ENCODE results near the gene TMCO4. TPM values are rescaled to one million over a fixed set of nuclear protein-coding genes. Genes with fewer than 3 reads are reported as not detected.

The TMCO4 gene
- total and polyA plus RNA-seq, 8 donors: 12.6 to 25.1 (median 17.3) TPM

- WGBS, 2 donors: 73 to 86% methylated on average over 1 of the region's 1 CpG
- Histone ChIP-seq H3K36me3 (peaks cover 6 to 31% (median 7%) of the 10 kb centered on the region in 3 donors), H3K27me3 (no peaks in the 10 kb centered on the region), H3K4me3 (no peak overlapping the region), H3K4me1 (no peaks in the 10 kb centered on the region), H3K9me3 (no peaks in the 10 kb centered on the region), H3K27ac (no peak overlapping the region)
- ATAC-seq (no peak), DNase-seq (no peak), FAIRE-seq (no peak)
- intact Hi-C loops (cut with DNase I): no loop called here
- TF ChIP-seq CTCF (IDR thresholded peaks at IDR 0.05): no peak
Measured at GRCh38 chr1:19747761-19748160, 52.0 kb downstream of the TMCO4 start.

- ATAC-seq (no peak), FAIRE-seq (no peak), DNase-seq (no peak)
- intact Hi-C loops (cut with DNase I): no loop called here
- Histone ChIP-seq H3K27ac (no peak overlapping the region), H3K4me1 (no peaks in the 10 kb centered on the region), H3K4me3 (no peak overlapping the region), H3K36me3 (peaks cover 6 to 19% (median 7%) of the 10 kb centered on the region in 3 donors), H3K9me3 (no peaks in the 10 kb centered on the region), H3K27me3 (no peaks in the 10 kb centered on the region)
- no peak for TF ChIP-seq CTCF (IDR thresholded peaks at IDR 0.05)
- 99 to 100% methylated on average over 1 of the region's 1 CpG for WGBS, 2 donors
Measured at GRCh38 chr1:19744886-19745285, 54.8 kb downstream of the TMCO4 start.

- TF ChIP-seq CTCF (IDR thresholded peaks at IDR 0.05): no peak
- 87 to 91% methylated on average over 4 of the region's 4 CpGs for WGBS, 2 donors
- Histone ChIP-seq H3K36me3 (peaks cover 6 to 19% (median 7%) of the 10 kb centered on the region in 3 donors), H3K27ac (no peak overlapping the region), H3K27me3 (no peaks in the 10 kb centered on the region), H3K9me3 (no peaks in the 10 kb centered on the region), H3K4me3 (no peak overlapping the region), H3K4me1 (no peaks in the 10 kb centered on the region)
- no peak for DNase-seq
- FAIRE-seq: no peak
- intact Hi-C loops (cut with DNase I): no loop called here
- no peak for ATAC-seq
Measured at GRCh38 chr1:19744335-19744743, 55.4 kb downstream of the TMCO4 start.

GRCh38 chr1:19743793-19744192, 55.9 kb downstream of the TMCO4 start:
- Histone ChIP-seq H3K9me3 (no peaks in the 10 kb centered on the region), H3K4me3 (no peak overlapping the region), H3K36me3 (peaks cover 6 to 19% (median 7%) of the 10 kb centered on the region in 3 donors), H3K27ac (no peak overlapping the region), H3K4me1 (no peaks in the 10 kb centered on the region), H3K27me3 (no peaks in the 10 kb centered on the region)
- 94 to 96% methylated on average over 9 of the region's 9 CpGs for WGBS, 2 donors
- FAIRE-seq: no peak
- no peak for DNase-seq
- ATAC-seq: no peak
- intact Hi-C loops (cut with DNase I): no loop called here
- no peak for TF ChIP-seq CTCF (IDR thresholded peaks at IDR 0.05)

GRCh38 chr1:19743180-19743579, 56.5 kb downstream of the TMCO4 start:
- H3K4me1 ChIP-seq: no peaks in the 10 kb centered on the region
- H3K27me3 ChIP-seq: no peaks in the 10 kb centered on the region
- no peak overlapping the region for H3K27ac ChIP-seq
- intact Hi-C loops (cut with DNase I): no loop called here
- H3K36me3 ChIP-seq: peaks cover 6 to 19% (median 7%) of the 10 kb centered on the region in 3 donors
- ATAC-seq (no peak), FAIRE-seq (no peak), DNase-seq (no peak)
- no peak for TF ChIP-seq CTCF (IDR thresholded peaks at IDR 0.05)
- H3K4me3 ChIP-seq: no peak overlapping the region
- WGBS, 2 donors: 66 to 73% methylated on average over 3 of the region's 3 CpGs
- H3K9me3 ChIP-seq: no peaks in the 10 kb centered on the region
